Measurements from ENCODE around the gene POLR1C.
A peak's percentile ranks its signal among the peaks of the same experiment; 100 is the strongest.

POLR1C gene

GRCh38 chr6:43472515-43472914, 44.4 kb upstream of the POLR1C start:
- no peak overlapping the region for H3K27ac ChIP-seq (replicated peaks)
- TF ChIP-seq REST (IDR thresholded peaks at IDR 0.05; ENCODE audit: insufficient replicate concordance, low read depth) (no peak), GABPA (IDR thresholded peaks at IDR 0.05; ENCODE audit: low read depth) (no peak), SPI1 (IDR thresholded peaks at IDR 0.05; ENCODE audit: borderline replicate concordance, low read depth) (no peak), POLR2AphosphoS5 (IDR thresholded peaks at IDR 0.05; ENCODE audit: low read depth) (no peak)
- TF ChIP-seq, protein P1, sequence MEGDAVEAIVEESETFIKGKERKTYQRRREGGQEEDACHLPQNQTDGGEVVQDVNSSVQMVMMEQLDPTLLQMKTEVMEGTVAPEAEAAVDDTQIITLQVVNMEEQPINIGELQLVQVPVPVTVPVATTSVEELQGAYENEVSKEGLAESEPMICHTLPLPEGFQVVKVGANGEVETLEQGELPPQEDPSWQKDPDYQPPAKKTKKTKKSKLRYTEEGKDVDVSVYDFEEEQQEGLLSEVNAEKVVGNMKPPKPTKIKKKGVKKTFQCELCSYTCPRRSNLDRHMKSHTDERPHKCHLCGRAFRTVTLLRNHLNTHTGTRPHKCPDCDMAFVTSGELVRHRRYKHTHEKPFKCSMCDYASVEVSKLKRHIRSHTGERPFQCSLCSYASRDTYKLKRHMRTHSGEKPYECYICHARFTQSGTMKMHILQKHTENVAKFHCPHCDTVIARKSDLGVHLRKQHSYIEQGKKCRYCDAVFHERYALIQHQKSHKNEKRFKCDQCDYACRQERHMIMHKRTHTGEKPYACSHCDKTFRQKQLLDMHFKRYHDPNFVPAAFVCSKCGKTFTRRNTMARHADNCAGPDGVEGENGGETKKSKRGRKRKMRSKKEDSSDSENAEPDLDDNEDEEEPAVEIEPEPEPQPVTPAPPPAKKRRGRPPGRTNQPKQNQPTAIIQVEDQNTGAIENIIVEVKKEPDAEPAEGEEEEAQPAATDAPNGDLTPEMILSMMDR (IDR thresholded peaks at IDR 0.05; ENCODE audit: insufficient read depth, low read length), result no peak

GRCh38 chr6:43475516-43475915, 41.4 kb upstream of the POLR1C start:
- H3K27me3 ChIP-seq (ENCODE audit: insufficient read depth, poor library complexity, severe bottlenecking), result no peaks in the 10 kb centered on the region
- no peak overlapping the region for H3K4me3 ChIP-seq (replicated peaks; ENCODE audit: insufficient read depth, low read length)
- H3K27ac ChIP-seq (replicated peaks), result no peak overlapping the region
- no peak for TF ChIP-seq REST (IDR thresholded peaks at IDR 0.05; ENCODE audit: insufficient replicate concordance, low read depth)
- TF ChIP-seq, protein P1 (IDR thresholded peaks at IDR 0.05; ENCODE audit: insufficient read depth, low read length), result no peak
- no peak for TF ChIP-seq SPI1 (IDR thresholded peaks at IDR 0.05; ENCODE audit: borderline replicate concordance, low read depth)
- TF ChIP-seq GABPA (IDR thresholded peaks at IDR 0.05; ENCODE audit: low read depth), result no peak
- no peak for DNase-seq (ENCODE audit: low read depth in 1 of 2, low spot score in 1 of 2)

More at GRCh38 chr6:43472515-43472914, 44.4 kb upstream of the POLR1C start:
- no peaks in the 10 kb centered on the region for H3K27me3 ChIP-seq (ENCODE audit: insufficient read depth, poor library complexity, severe bottlenecking)
- DNase-seq (ENCODE audit: low read depth in 1 of 2, low spot score in 1 of 2), result no peak
- H3K4me3 ChIP-seq (replicated peaks; ENCODE audit: insufficient read depth, low read length), result no peak overlapping the region

DNA sequence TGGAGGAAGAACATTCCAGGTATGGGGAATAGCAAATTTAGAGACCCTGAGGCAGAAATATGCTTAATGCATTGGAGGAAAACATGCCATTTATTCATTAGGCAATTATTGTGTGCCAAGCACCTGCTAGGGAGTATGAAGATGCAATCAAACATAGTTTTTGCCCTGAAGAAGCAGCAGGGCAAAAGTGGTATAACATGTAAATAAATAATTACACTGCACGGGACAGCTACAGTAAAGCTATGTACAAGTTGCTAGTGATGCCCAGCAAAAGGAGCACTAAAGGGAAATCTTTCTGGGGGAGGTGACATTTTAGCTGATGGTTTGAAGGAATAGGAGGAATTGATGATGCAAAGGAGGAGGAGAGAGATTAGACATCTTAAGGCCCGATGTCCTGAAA, 40.1 kb upstream of the POLR1C start:
- Histone ChIP-seq H3K27ac (replicated peaks) (no peak overlapping the region), H3K4me3 (replicated peaks; ENCODE audit: insufficient read depth, low read length) (peak overlapping the region; percentile 85), H3K27me3 (ENCODE audit: insufficient read depth, poor library complexity, severe bottlenecking) (no peaks in the 10 kb centered on the region)
- no peak for TF ChIP-seq POLR2AphosphoS5 (IDR thresholded peaks at IDR 0.05; ENCODE audit: low read depth)
- no peak for TF ChIP-seq SPI1 (IDR thresholded peaks at IDR 0.05; ENCODE audit: borderline replicate concordance, low read depth)
- no peak for TF ChIP-seq GABPA (IDR thresholded peaks at IDR 0.05; ENCODE audit: low read depth)
- TF ChIP-seq, protein P1 (IDR thresholded peaks at IDR 0.05; ENCODE audit: insufficient read depth, low read length), result no peak
- TF ChIP-seq REST (IDR thresholded peaks at IDR 0.05; ENCODE audit: insufficient replicate concordance, low read depth), result no peak
- no peak for DNase-seq (ENCODE audit: low read depth in 1 of 2, low spot score in 1 of 2)

Measured in HL-60 (cell line).